ENCODE measurements around the gene RBM19. TPM values are rescaled to one million over a fixed set of nuclear protein-coding genes. Genes with fewer than 3 reads are reported as not detected.
"Not testable (repeated sequence)": the region's sequence is repeated elsewhere in the genome, so short reads cannot be mapped to it uniquely, and the experiment has no call there.

Gene RBM19
- total and polyA plus RNA-seq, 9 donors = 11.6 to 44.0 (median 33.9) TPM

DNA sequence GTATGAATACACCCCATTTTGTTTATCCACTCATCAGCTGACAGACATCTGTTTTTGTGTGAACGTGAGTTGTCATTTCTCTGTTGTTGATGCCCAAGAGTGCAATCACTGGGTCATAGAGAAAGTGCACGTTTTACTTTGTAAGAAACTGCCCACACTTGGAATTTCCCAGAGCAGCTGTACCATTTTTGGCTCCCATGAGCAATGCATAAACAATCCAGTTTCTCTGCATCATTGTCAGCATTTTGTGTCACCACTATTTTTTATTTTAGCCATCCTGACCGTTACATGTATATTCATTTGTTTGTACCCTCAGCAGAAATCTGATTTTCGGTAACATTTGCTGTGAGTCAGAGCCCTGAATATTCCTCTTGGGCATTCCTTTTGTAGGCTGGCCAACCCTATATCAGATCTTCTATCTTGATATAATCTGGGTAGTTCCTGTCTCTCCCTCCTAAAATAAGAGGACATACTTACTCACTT lies 62.7 kb downstream of the RBM19 start:
- Histone ChIP-seq H3K36me3 (no peaks in the 10 kb centered on the region), H3K27me3 (no peaks in the 10 kb centered on the region), H3K9me3 (no peaks in the 10 kb centered on the region), H3K4me3 (no peak overlapping the region), H3K4me1 (ENCODE audit: insufficient read depth) (no peaks in the 10 kb centered on the region), H3K27ac (no peak overlapping the region)
- no peak for TF ChIP-seq EP300 (IDR thresholded peaks at IDR 0.05)
- no peak for TF ChIP-seq POLR2A (IDR thresholded peaks at IDR 0.05)
- TF ChIP-seq, protein P1, sequence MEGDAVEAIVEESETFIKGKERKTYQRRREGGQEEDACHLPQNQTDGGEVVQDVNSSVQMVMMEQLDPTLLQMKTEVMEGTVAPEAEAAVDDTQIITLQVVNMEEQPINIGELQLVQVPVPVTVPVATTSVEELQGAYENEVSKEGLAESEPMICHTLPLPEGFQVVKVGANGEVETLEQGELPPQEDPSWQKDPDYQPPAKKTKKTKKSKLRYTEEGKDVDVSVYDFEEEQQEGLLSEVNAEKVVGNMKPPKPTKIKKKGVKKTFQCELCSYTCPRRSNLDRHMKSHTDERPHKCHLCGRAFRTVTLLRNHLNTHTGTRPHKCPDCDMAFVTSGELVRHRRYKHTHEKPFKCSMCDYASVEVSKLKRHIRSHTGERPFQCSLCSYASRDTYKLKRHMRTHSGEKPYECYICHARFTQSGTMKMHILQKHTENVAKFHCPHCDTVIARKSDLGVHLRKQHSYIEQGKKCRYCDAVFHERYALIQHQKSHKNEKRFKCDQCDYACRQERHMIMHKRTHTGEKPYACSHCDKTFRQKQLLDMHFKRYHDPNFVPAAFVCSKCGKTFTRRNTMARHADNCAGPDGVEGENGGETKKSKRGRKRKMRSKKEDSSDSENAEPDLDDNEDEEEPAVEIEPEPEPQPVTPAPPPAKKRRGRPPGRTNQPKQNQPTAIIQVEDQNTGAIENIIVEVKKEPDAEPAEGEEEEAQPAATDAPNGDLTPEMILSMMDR (IDR thresholded peaks at IDR 0.05) = no peak
- intact Hi-C loops (cut with DNase I) = no loop called here
- no peak for DNase-seq
- 81 to 87% (median 86%) methylated on average over 4 of the region's 4 CpGs for WGBS, 3 donors

DNA sequence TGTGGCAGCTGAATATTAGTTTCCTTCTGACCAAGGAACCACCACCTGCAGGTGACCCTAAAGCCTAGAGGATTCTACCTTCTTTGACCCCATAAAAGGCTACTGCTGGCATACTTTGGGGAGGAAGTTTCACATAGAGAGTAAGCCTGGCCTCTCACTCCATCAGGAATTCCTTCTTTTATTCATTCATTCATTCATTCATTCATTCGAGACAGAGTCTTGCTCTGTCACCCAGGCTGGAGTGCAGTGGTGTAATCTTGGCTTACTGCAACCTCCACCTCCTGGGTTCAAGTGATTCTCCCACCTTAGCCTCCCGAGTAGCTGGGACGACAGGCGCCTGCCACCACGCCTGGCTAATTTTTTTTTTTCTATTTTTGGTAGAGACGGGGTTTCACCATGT lies 64.8 kb downstream of the RBM19 start:
- H3K4me1 ChIP-seq (ENCODE audit: insufficient read depth); H3K9me3 ChIP-seq; H3K36me3 ChIP-seq; H3K27me3 ChIP-seq; DNase-seq; H3K27ac ChIP-seq; intact Hi-C loops (cut with DNase I); H3K4me3 ChIP-seq: not testable (repeated sequence)
- WGBS, 3 donors = 94 to 99% (median 98%) methylated on average over 6 of the region's 6 CpGs

DNA sequence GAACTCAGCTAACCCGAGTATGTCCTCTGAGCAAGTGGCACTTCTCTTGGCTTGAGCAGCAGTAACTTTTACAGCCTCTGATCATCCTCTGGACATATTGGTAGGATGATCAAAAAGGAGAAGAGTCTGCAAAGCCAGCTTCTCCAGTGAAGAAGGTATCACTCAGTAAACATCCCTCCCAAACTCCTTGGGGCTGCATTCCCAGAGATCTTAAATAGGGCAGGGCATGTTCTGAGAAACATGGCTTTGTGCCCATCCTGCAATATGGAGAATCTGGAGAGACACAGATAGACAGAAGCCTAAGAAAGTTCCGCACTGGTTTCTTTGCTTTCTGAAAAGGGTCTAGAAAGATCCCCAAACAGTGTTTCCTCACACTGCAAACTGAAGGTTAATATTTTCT lies 65.4 kb downstream of the RBM19 start:
- Histone ChIP-seq H3K27me3 (no peaks in the 10 kb centered on the region), H3K27ac (no peak overlapping the region), H3K9me3 (no peaks in the 10 kb centered on the region), H3K4me1 (ENCODE audit: insufficient read depth) (no peaks in the 10 kb centered on the region), H3K4me3 (no peak overlapping the region), H3K36me3 (no peaks in the 10 kb centered on the region)
- intact Hi-C loops (cut with DNase I) = no loop called here
- TF ChIP-seq POLR2A (IDR thresholded peaks at IDR 0.05) (no peak), EP300 (IDR thresholded peaks at IDR 0.05) (no peak)
- TF ChIP-seq, protein P1 (IDR thresholded peaks at IDR 0.05) = no peak
- WGBS, 3 donors = 93 to 94% (median 93%) methylated on average over 2 of the region's 2 CpGs
- no peak for DNase-seq

DNA sequence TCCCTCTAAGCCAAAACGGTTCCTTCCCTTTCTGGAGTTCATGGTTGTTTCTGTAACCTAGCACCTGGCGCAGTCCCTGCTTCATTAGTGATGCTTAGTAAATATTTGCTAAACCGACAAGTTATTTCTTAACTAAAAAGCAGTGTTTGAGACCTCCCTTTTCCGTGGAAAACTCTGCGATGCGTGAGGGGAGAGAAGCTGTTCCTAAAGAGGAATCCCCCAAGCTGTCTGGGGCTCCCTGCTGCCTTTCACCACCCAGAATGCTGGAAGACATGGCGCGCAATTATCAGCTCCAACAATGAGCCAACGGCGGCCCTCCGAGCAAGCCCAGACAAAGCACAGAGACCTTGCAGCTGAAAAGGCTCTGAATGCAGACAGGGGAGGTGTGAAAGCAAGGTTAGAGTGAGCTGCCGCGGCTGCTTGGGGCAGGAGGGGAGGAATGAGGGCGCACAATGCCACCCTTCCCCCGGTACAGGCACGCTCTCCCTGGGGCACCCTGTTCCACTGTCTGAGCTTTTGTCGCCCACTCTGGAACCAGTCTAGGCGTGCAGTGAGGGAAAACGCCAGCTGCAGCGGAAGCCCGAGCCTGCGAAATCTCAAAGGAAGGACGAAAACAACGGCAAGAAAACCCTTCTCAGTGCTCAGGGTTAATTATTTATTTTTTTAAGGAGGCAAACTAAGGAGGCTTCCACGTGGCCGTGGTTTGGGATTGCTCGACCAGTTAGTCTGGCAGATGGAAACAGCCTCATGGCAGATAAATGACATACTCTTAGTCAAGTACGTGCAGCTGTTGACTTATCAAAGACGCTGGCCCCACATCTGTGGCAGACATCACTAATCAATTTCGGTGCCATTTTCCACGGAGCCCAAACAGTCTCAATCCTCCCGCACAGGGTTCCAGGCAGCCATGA lies 66.3 kb downstream of the RBM19 start:
- Histone ChIP-seq H3K36me3 (no peaks in the 10 kb centered on the region), H3K9me3 (no peaks in the 10 kb centered on the region), H3K27me3 (no peaks in the 10 kb centered on the region), H3K27ac (no peak overlapping the region), H3K4me3 (no peak overlapping the region), H3K4me1 (ENCODE audit: insufficient read depth) (no peaks in the 10 kb centered on the region)
- intact Hi-C loops (cut with DNase I) = no loop called here
- no peak for DNase-seq
- TF ChIP-seq EP300 (IDR thresholded peaks at IDR 0.05) (no peak), POLR2A (IDR thresholded peaks at IDR 0.05) (no peak)
- TF ChIP-seq, protein P1 (IDR thresholded peaks at IDR 0.05) = no peak
- 71 to 88% (median 80%) methylated on average over 32 of the region's 32 CpGs for WGBS, 3 donors

DNA sequence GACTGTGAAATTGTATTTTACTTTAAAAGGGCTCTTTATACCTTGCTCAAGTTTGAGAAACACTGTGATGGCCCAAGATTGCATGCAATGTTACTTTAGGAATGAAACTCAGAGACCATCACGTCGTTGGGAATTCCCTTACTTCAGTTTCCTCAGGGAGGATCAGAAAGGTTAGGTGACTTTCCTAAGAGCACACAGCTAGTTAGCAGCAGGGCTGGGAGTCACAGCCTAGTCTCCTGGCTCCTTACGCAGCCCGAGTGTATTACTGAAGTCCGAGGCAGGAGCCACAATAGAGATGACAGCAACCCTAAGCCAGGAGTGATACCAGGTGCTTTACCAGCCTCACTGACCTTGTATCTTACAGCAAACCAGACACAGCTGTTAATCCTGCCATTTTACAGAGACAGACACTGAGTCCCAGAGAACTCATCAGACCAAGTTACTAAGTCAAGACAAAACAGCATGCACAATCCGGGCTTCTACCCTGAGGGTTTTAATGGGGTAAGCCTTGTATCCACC lies 67.0 kb downstream of the RBM19 start:
- intact Hi-C loops (cut with DNase I) = no loop called here
- Histone ChIP-seq H3K36me3 (no peaks in the 10 kb centered on the region), H3K27me3 (no peaks in the 10 kb centered on the region), H3K27ac (no peak overlapping the region), H3K9me3 (no peaks in the 10 kb centered on the region), H3K4me1 (ENCODE audit: insufficient read depth) (no peaks in the 10 kb centered on the region), H3K4me3 (no peak overlapping the region)
- no peak for TF ChIP-seq EP300 (IDR thresholded peaks at IDR 0.05)
- TF ChIP-seq, protein P1 (IDR thresholded peaks at IDR 0.05) = no peak
- WGBS, 3 donors = 75 to 89% (median 88%) methylated on average over 6 of the region's 6 CpGs
- DNase-seq = no peak
